GM19463 (cell line): Measurements from ENCODE around the gene FAM72D.
"Not testable (repeated sequence)": the region's sequence is repeated elsewhere in the genome, so short reads cannot be mapped to it uniquely, and the experiment has no call there.

ENCODE experiments used
- ATAC-seq: cut with Tn5 transposase; IDR thresholded peaks from one replicate; pipeline ENCODE4 v1.9.1; 2021; ENCODE audit warnings: mild to moderate bottlenecking, moderate library complexity; ENCODE audit not compliant: unreplicated experiment

The FAM72D gene

GRCh38 chr1:145144264-145144913, 48.6 kb downstream of the FAM72D start:
- ATAC-seq, result not testable (repeated sequence)

- ATAC-seq, result not testable (repeated sequence)
Measured at GRCh38 chr1:145146308-145146707, 50.5 kb downstream of the FAM72D start.

- not testable (repeated sequence) for ATAC-seq
Measured at GRCh38 chr1:145147172-145147571, 51.4 kb downstream of the FAM72D start.

GRCh38 chr1:145155421-145155820, 59.6 kb downstream of the FAM72D start:
- ATAC-seq, result not testable (repeated sequence)

- ATAC-seq, result not testable (repeated sequence)
Measured at GRCh38 chr1:145155873-145156272, 60.1 kb downstream of the FAM72D start.

GRCh38 chr1:145156891-145157610, 61.3 kb downstream of the FAM72D start:
- not testable (repeated sequence) for ATAC-seq

GRCh38 chr1:145157715-145158114, 61.9 kb downstream of the FAM72D start:
- ATAC-seq, result not testable (repeated sequence)

- ATAC-seq, result peak; percentile 83
Measured at GRCh38 chr1:145161046-145161752, 65.4 kb downstream of the FAM72D start.
